Uterus (tissue), 4 donors: Measurements from ENCODE around the gene TSHB. TPM values are rescaled to one million over a fixed set of nuclear protein-coding genes. Genes with fewer than 3 reads are reported as not detected.
"Not testable (repeated sequence)": the region's sequence is repeated elsewhere in the genome, so short reads cannot be mapped to it uniquely, and the experiment has no call there.

ENCODE experiments used
- DNase-seq, 2 donors: peaks; one replicate each; pipeline ENCODE4 v3.0.0-alpha.2; 2019 to 2020
- H3K27ac ChIP-seq, 2 donors: fragments of 200-600 bp; sonication (generic); 1 replicate in 1 of 2; 2 replicates in 1 of 2; pipeline ENCODE4 v1.5.1; 2016 to 2018
- H3K27me3 ChIP-seq, 2 donors: fragments of 200-600 bp; sonication (generic); one replicate each; pipeline ENCODE4 v1.5.1; 2018 to 2019; ENCODE audit warnings: control low read depth in 1 of 2
- H3K36me3 ChIP-seq, 2 donors: fragments of 200-600 bp; sonication (generic); one replicate each; pipeline ENCODE4 v1.5.1; 2019; ENCODE audit warnings: control low read depth in 1 of 2
- H3K4me1 ChIP-seq, 2 donors: fragments of 200-600 bp; sonication (generic); one replicate each; pipeline ENCODE4 v1.5.1; 2018 to 2019; ENCODE audit warnings: control low read depth in 1 of 2
- H3K4me3 ChIP-seq, 2 donors: fragments of 200-600 bp; sonication (generic); 1 replicate in 1 of 2; 2 replicates in 1 of 2; pipeline ENCODE4 v1.5.1; 2018 to 2019; ENCODE audit warnings: mild to moderate bottlenecking in 1 of 2
- H3K9me3 ChIP-seq, 2 donors: fragments of 200-600 bp; sonication (generic); one replicate each; pipeline ENCODE4 v1.5.1; 2019; ENCODE audit warnings: control low read depth in 1 of 2
- POLR2A ChIP-seq, 2 donors: fragments of 450-650 bp; IDR thresholded peaks; one replicate each; pipeline ENCODE4 v1.6.1; 2016; ENCODE audit warnings: antibody characterized with exemption in 2 of 2, mild to moderate bottlenecking in 1 of 2, moderate library complexity in 1 of 2
- intact Hi-C: fragments of 100-400 bp; cut with DNase I; formaldehyde crosslinking; loops from one replicate; pipeline ENCODE4 v1.15.1; 2023; ENCODE audit warnings: low total_unique reads
- total RNA-seq, 4 donors: library from RNA; depleted of rRNA in 3 of 4; stranded (reverse); fragments of >200 nt in 3 of 4; gene quantifications; one replicate each; pipeline versions ENCODE4 v1.1.0 to v1.2.4, GENCODE V29; 2014 to 2023
- TF ChIP-seq, protein P1 (sequence below), 4 experiments: fragments of 200-600 bp in 2 of 4; fragments of 450-650 bp in 2 of 4; sonication (generic) in 2 of 4; IDR thresholded peaks; one replicate each; pipeline ENCODE4 v1.5.1; 2016 to 2019; ENCODE audit warnings: antibody characterized with exemption in 4 of 4, mild to moderate bottlenecking in 2 of 4, moderate library complexity in 1 of 4
- donor health status: DM: yes; HTN: yes; CAD: no.

Gene TSHB
- total RNA-seq, 4 donors from 2014 or later, result not detected

GRCh38 chr1:115006191-115006590, 23.4 kb upstream of the TSHB start:
- intact Hi-C loops, result no loop called here
- H3K27ac ChIP-seq, result no peak overlapping the region

DNA sequence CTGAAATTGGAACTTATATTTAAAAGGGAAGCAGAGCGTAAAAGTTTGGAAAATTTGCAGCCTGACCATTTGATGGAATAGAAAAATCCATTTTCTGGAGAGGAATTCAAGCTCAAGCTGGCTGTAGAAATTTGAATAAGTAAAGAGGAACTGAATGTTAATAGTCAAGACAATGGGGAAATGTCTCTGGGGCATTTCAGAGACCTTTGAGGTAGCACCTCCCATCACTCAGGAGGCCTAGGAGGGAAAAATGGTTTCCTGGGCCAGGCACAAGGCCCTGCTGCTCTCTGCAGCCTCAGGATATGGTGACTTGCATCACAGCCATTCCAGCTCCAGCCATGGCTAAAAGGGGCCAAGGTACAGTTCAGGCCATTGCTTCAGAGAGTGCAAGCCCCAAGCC, 17.6 kb upstream of the TSHB start:
- Histone ChIP-seq H3K9me3 (no peaks in the 10 kb centered on the region), H3K27me3 (no peaks in the 10 kb centered on the region), H3K27ac (no peak overlapping the region), H3K4me3 (no peak overlapping the region), H3K4me1 (no peaks in the 10 kb centered on the region), H3K36me3 (no peaks in the 10 kb centered on the region)
- DNase-seq, result no peak
- TF ChIP-seq POLR2A (IDR thresholded peaks at IDR 0.05), result no peak
- TF ChIP-seq, protein P1, sequence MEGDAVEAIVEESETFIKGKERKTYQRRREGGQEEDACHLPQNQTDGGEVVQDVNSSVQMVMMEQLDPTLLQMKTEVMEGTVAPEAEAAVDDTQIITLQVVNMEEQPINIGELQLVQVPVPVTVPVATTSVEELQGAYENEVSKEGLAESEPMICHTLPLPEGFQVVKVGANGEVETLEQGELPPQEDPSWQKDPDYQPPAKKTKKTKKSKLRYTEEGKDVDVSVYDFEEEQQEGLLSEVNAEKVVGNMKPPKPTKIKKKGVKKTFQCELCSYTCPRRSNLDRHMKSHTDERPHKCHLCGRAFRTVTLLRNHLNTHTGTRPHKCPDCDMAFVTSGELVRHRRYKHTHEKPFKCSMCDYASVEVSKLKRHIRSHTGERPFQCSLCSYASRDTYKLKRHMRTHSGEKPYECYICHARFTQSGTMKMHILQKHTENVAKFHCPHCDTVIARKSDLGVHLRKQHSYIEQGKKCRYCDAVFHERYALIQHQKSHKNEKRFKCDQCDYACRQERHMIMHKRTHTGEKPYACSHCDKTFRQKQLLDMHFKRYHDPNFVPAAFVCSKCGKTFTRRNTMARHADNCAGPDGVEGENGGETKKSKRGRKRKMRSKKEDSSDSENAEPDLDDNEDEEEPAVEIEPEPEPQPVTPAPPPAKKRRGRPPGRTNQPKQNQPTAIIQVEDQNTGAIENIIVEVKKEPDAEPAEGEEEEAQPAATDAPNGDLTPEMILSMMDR (IDR thresholded peaks at IDR 0.05), result no peak
- intact Hi-C loops, result no loop called here

More at GRCh38 chr1:115006191-115006590, 23.4 kb upstream of the TSHB start:
- no peaks in the 10 kb centered on the region for H3K36me3 ChIP-seq
- TF ChIP-seq POLR2A (IDR thresholded peaks at IDR 0.05), result no peak
- TF ChIP-seq, protein P1 (IDR thresholded peaks at IDR 0.05), result no peak
- no peaks in the 10 kb centered on the region for H3K9me3 ChIP-seq
- no peaks in the 10 kb centered on the region for H3K4me1 ChIP-seq
- no peaks in the 10 kb centered on the region for H3K27me3 ChIP-seq
- H3K4me3 ChIP-seq, result no peak overlapping the region
- DNase-seq, result no peak

DNA sequence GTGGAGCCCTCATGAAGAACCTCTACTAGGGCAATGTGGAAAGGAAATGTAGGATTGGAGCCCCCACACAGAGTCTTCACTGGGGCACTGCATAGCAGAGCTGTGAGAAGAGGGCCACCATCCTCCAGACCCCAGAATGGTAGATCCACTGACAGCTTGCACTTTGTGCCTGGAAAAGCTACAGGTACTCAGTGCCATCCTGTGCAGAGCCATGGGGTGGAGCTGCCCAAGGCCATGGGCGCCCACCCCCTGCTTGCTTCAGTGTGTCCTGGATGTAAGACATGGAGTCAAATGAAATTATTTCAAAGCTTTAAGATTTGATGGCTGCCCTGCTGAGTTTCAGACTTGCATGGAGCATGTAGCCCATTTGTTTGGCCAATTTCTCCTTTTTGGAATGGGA, 17.2 kb upstream of the TSHB start:
- Histone ChIP-seq H3K4me3 (no peak overlapping the region), H3K36me3 (no peaks in the 10 kb centered on the region), H3K9me3 (no peaks in the 10 kb centered on the region), H3K27ac (no peak overlapping the region), H3K4me1 (no peaks in the 10 kb centered on the region), H3K27me3 (no peaks in the 10 kb centered on the region)
- intact Hi-C loops, result no loop called here
- TF ChIP-seq, protein P1 (IDR thresholded peaks at IDR 0.05), result no peak
- TF ChIP-seq POLR2A (IDR thresholded peaks at IDR 0.05), result no peak
- DNase-seq, result no peak

GRCh38 chr1:115013792-115014191, 15.8 kb upstream of the TSHB start:
- no peak overlapping the region for H3K27ac ChIP-seq
- DNase-seq, result no peak
- intact Hi-C loops, result no loop called here
- H3K9me3 ChIP-seq, result no peaks in the 10 kb centered on the region
- no peaks in the 10 kb centered on the region for H3K4me1 ChIP-seq
- H3K27me3 ChIP-seq, result no peaks in the 10 kb centered on the region
- H3K4me3 ChIP-seq, result no peak overlapping the region
- no peaks in the 10 kb centered on the region for H3K36me3 ChIP-seq
- TF ChIP-seq POLR2A (IDR thresholded peaks at IDR 0.05), result no peak
- TF ChIP-seq, protein P1 (IDR thresholded peaks at IDR 0.05), result no peak

DNA sequence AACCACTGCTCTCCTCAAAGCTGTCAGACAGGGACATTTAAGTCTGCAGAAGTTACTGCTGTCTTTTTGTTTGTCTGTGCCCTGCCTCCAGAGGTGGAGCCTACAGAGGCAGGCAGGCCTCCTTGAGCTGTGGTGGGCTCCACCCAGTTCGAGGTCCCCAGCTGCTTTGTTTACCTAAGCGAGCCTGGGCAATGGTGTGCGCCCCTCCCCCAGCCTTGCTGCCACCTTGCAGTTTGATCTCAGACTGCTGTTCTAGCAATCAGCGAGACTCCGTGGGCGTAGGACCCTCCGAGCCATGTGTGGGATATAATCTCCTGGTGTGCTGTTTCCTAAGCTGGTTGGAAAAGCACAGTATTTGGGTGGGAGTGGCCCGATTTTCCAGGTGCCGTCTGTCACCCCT, 10.1 kb upstream of the TSHB start:
- H3K27ac ChIP-seq, intact Hi-C loops, H3K4me3 ChIP-seq, H3K9me3 ChIP-seq, H3K27me3 ChIP-seq, H3K4me1 ChIP-seq, H3K36me3 ChIP-seq, DNase-seq: not testable (repeated sequence)

- H3K4me3 ChIP-seq, result no peak overlapping the region
- no peaks in the 10 kb centered on the region for H3K36me3 ChIP-seq
- no peak for DNase-seq
Observed at GRCh38 chr1:115021145-115021544, 8.5 kb upstream of the TSHB start.

More at GRCh38 chr1:115021145-115021544, 8.5 kb upstream of the TSHB start:
- intact Hi-C loops, result no loop called here
- no peaks in the 10 kb centered on the region for H3K27me3 ChIP-seq
- H3K9me3 ChIP-seq, result no peaks in the 10 kb centered on the region
- no peaks in the 10 kb centered on the region for H3K4me1 ChIP-seq
- no peak overlapping the region for H3K27ac ChIP-seq
- TF ChIP-seq POLR2A (IDR thresholded peaks at IDR 0.05), result no peak
- TF ChIP-seq, protein P1 (IDR thresholded peaks at IDR 0.05), result no peak
